H1 (cell line): ENCODE data around the gene ACSM3. TPM values are rescaled to one million over a fixed set of nuclear protein-coding genes. Genes with fewer than 3 reads are reported as not detected.
"Not testable (repeated sequence)": the region's sequence is repeated elsewhere in the genome, so short reads cannot be mapped to it uniquely, and the experiment has no call there.

Experiments
- CTCF ChIA-PET: fragments of 300-600 bp; sonication (Branson Sonifier 250); formaldehyde crosslinking; loops from one replicate; lab custom pipeline; 2021; ENCODE audit not compliant: partially characterized antibody; lab: Charles Lee
- POLR2A ChIA-PET: fragments of 300-600 bp; sonication (Branson Sonifier 250); formaldehyde crosslinking; loops from one replicate; lab custom pipeline; 2021; ENCODE audit warnings: inconsistent platforms; ENCODE audit not compliant: partially characterized antibody; lab: Charles Lee
- DNase-seq, 2 experiments: peaks; one replicate each; pipeline versions ENCODE4 v3.0.0 to v3.0.0-alpha.2; 2010 to 2022; ENCODE audit warnings: low spot score in 2 of 2, low read depth in 1 of 2, mixed read lengths in 1 of 2
- FAIRE-seq: peaks from 2 replicates; lab custom pipeline; 2011; peaks lifted over from hg19 to GRCh38; lab: Jason Lieb, UNC
- H2AFZ ChIP-seq: 2 replicates; pipeline ENCODE4 v1.8.1; 2012; ENCODE audit warnings: low read length, inconsistent platforms
- H2AK5ac ChIP-seq: 2 replicates; pipeline ENCODE4 v1.6.1; 2013; ENCODE audit warnings: low read depth, low read length
- H2BK120ac ChIP-seq: replicated peaks from 2 replicates; pipeline ENCODE3; 2013; ENCODE audit warnings: low read depth, low read length, inconsistent platforms
- H2BK12ac ChIP-seq: 2 replicates; pipeline ENCODE4 v1.6.1; 2013; ENCODE audit warnings: low read depth, low read length
- H2BK15ac ChIP-seq: 2 replicates; pipeline ENCODE4 v1.6.1; 2013; ENCODE audit warnings: low read length
- H2BK20ac ChIP-seq: 2 replicates; pipeline ENCODE4 v1.6.1; 2013; ENCODE audit warnings: low read length
- H2BK5ac ChIP-seq: 2 replicates; pipeline ENCODE4 v1.6.1; 2013; ENCODE audit warnings: low read depth, low read length
- H3K14ac ChIP-seq: 2 replicates; pipeline ENCODE4 v1.6.1; 2013; ENCODE audit warnings: inconsistent platforms; ENCODE audit not compliant: insufficient read length
- H3K18ac ChIP-seq: 2 replicates; pipeline ENCODE4 v1.6.1; 2013; ENCODE audit warnings: low read length; ENCODE audit errors: extremely low read depth
- H3K23ac ChIP-seq: 2 replicates; pipeline ENCODE4 v1.6.1; 2013; ENCODE audit warnings: inconsistent platforms; ENCODE audit not compliant: insufficient read length
- H3K23me2 ChIP-seq: 2 replicates; pipeline ENCODE4 v1.6.1; 2013; ENCODE audit warnings: low read depth, low read length
- H3K27ac ChIP-seq: 2 replicates; pipeline ENCODE4 v1.6.1; 2011; ENCODE audit warnings: low read depth, low read length, inconsistent platforms
- H3K27me3 ChIP-seq, 4 experiments: replicated peaks in 1 of 4; 1 replicate in 1 of 4; 2 replicates in 3 of 4; pipeline versions ENCODE4 v1.6.1 to v1.8.1; 2011 to 2013; ENCODE audit warnings: low read length in 3 of 4, mild to moderate bottlenecking in 3 of 4, inconsistent platforms in 2 of 4, mixed read lengths in 2 of 4, moderate library complexity in 1 of 4; ENCODE audit not compliant: control insufficient read depth in 3 of 4, insufficient read depth in 3 of 4; ENCODE audit errors: extremely low read depth in 1 of 4
- H3K36me3 ChIP-seq, 4 experiments: 2 replicates each; pipeline versions ENCODE4 v1.6.1 to v1.8.1; 2011 to 2013; ENCODE audit warnings: mild to moderate bottlenecking in 4 of 4, low read length in 3 of 4, moderate library complexity in 2 of 4, control low read depth in 1 of 4, inconsistent platforms in 1 of 4; ENCODE audit not compliant: insufficient read depth in 4 of 4, control insufficient read depth in 2 of 4
- H3K4ac ChIP-seq: replicated peaks from 2 replicates; pipeline ENCODE3; 2013; ENCODE audit warnings: low read length, low read depth, mixed read lengths, inconsistent platforms; ENCODE audit not compliant: insufficient read length
- H3K4me1 ChIP-seq, 4 experiments: replicated peaks in 1 of 4; 1 replicate in 1 of 4; 2 replicates in 3 of 4; pipeline versions ENCODE4 v1.6.1 to v1.8.1; 2011 to 2013; ENCODE audit warnings: low read length in 3 of 4, inconsistent platforms in 2 of 4, mixed read lengths in 1 of 4; ENCODE audit not compliant: insufficient read depth in 4 of 4, control insufficient read depth in 3 of 4
- H3K4me2 ChIP-seq, 2 experiments: 2 replicates each; pipeline versions ENCODE4 v1.6.1 to v1.8.1; 2011 to 2013; ENCODE audit warnings: low read depth in 2 of 2, low read length in 2 of 2, control low read depth in 1 of 2, inconsistent platforms in 1 of 2, mild to moderate bottlenecking in 1 of 2; ENCODE audit not compliant: insufficient read depth in 1 of 2
- H3K4me3 ChIP-seq, 4 experiments: fragments of 200-600, 300-600 bp in 1 of 4; sonication (generic), shearing (Covaris generic), sonication (Bioruptor Twin) in 1 of 4; 2 replicates each; pipeline versions ENCODE4 v1.5.1 to v1.8.1; 2011 to 2016; ENCODE audit warnings: low read length in 4 of 4, low read depth in 3 of 4, control low read depth in 2 of 4, inconsistent platforms in 2 of 4, mild to moderate bottlenecking in 2 of 4, mixed read lengths in 1 of 4, moderate library complexity in 1 of 4; ENCODE audit not compliant: insufficient read depth in 2 of 4; ENCODE audit errors: extremely low read depth in 1 of 4
- H3K56ac ChIP-seq: replicated peaks from 2 replicates; pipeline ENCODE3; 2013; ENCODE audit warnings: low read depth, mild to moderate bottlenecking, mixed read lengths, low read length, inconsistent platforms; ENCODE audit not compliant: insufficient read length
- H3K79me1 ChIP-seq: 2 replicates; pipeline ENCODE4 v1.6.1; 2013; ENCODE audit warnings: low read depth, low read length, control low read depth
- H3K79me2 ChIP-seq, 2 experiments: 2 replicates each; pipeline versions ENCODE4 v1.6.1 to v1.8.1; 2012 to 2013; ENCODE audit warnings: low read length in 2 of 2, mild to moderate bottlenecking in 2 of 2, inconsistent platforms in 1 of 2; ENCODE audit not compliant: insufficient read depth in 2 of 2, control insufficient read depth in 1 of 2
- H3K9ac ChIP-seq, 4 experiments: replicated peaks in 1 of 4; 1 replicate in 1 of 4; 2 replicates in 3 of 4; pipeline versions ENCODE4 v1.6.1 to v1.8.1; 2011 to 2013; ENCODE audit warnings: low read depth in 3 of 4, low read length in 3 of 4, control low read depth in 2 of 4, mild to moderate bottlenecking in 2 of 4, moderate library complexity in 2 of 4, inconsistent platforms in 1 of 4; ENCODE audit errors: extremely low read depth in 1 of 4
- H3K9me3 ChIP-seq, 2 experiments: 2 replicates each; pipeline versions ENCODE4 v1.6.1 to v1.8.1; 2012 to 2013; ENCODE audit warnings: mild to moderate bottlenecking in 2 of 2, moderate library complexity in 2 of 2, control low read depth in 1 of 2, inconsistent platforms in 1 of 2, low read depth in 1 of 2, low read length in 1 of 2, mixed read lengths in 1 of 2; ENCODE audit not compliant: insufficient read depth in 2 of 2
- H4K20me1 ChIP-seq, 2 experiments: replicated peaks in 1 of 2; 2 replicates each; pipeline versions ENCODE3 to v1.8.1; 2011 to 2013; ENCODE audit warnings: inconsistent platforms in 2 of 2, low read length in 2 of 2, mild to moderate bottlenecking in 1 of 2; ENCODE audit not compliant: insufficient read depth in 2 of 2, control insufficient read depth in 1 of 2
- H4K5ac ChIP-seq: 2 replicates; pipeline ENCODE4 v1.6.1; 2013; ENCODE audit warnings: low read length, low read depth, mixed read lengths, inconsistent platforms; ENCODE audit not compliant: insufficient read length
- H4K8ac ChIP-seq: 2 replicates; pipeline ENCODE4 v1.8.0; 2013; ENCODE audit warnings: mild to moderate bottlenecking, moderate library complexity, low read length, inconsistent platforms; ENCODE audit not compliant: insufficient read depth; ENCODE audit errors: extremely low read depth
- H4K91ac ChIP-seq: replicated peaks from 2 replicates; pipeline ENCODE3; 2013; ENCODE audit warnings: low read length, mixed read lengths, inconsistent platforms; ENCODE audit not compliant: insufficient read length
- polyA plus RNA-seq, 7 experiments: library from polyadenylated mRNA; depleted of rRNA in 3 of 7; stranded (reverse) in 5 of 7; unstranded in 2 of 7; fragments of >200 nt in 5 of 7; fragments of 200-250 nt in 2 of 7; gene quantifications; 1 replicate in 5 of 7; 2 replicates in 1 of 7; 4 replicates in 1 of 7; pipeline versions ENCODE4 v1.2.1 to v1.2.3, GENCODE V29; 2011 to 2013; ENCODE audit warnings: missing spikeins in 2 of 7, mixed read lengths in 2 of 7
- total RNA-seq: library from RNA; stranded (reverse); fragmentation: NEBNext Ultra II Directional; extraction: Animal tissue kit (Norgen Biotek cat#: 25700); gene quantifications from 2 replicates; pipeline ENCODE4 v1.2.1, GENCODE V29; 2021

The ACSM3 gene
- total and polyA plus RNA-seq, 2 of the 8 experiments (the other 6 are each of a cell fraction or from before 2014, with no cell fraction given) = 5.7 to 6.2 TPM

DNA sequence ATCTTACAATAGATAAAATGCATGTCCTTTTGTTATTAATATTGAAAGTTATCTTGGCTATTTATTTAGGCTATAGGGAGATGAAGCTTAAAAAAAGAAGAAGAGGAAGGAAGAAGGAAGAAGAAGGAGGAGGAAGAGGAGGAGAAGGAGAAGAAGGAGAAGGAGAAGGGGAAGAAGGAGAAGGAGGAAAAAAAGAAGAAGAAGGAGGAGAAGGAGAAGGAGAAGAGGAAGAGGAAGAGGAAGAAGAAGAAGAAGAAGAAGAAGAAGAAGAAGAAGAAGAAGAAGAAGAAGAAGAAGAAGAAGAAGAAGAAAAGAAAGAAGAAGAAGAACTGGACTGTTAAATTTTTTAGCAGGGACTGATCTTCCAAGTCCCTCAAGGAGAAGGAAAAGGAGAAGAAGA lies 46.1 kb upstream of the ACSM3 start:
- FAIRE-seq, H2BK5ac ChIP-seq: not testable (repeated sequence)

More for the DNA sequence above, 46.1 kb upstream of the ACSM3 start:
- H3K4me3 ChIP-seq, H2BK20ac ChIP-seq, H3K9me3 ChIP-seq, H2AFZ ChIP-seq, H3K23ac ChIP-seq, H3K27ac ChIP-seq, H3K79me2 ChIP-seq, H3K27me3 ChIP-seq, H3K4me2 ChIP-seq, H3K56ac ChIP-seq, DNase-seq, H3K14ac ChIP-seq, H3K4me1 ChIP-seq, H2BK15ac ChIP-seq, H3K79me1 ChIP-seq, H3K4ac ChIP-seq, H4K20me1 ChIP-seq, H3K18ac ChIP-seq, H3K23me2 ChIP-seq, H4K91ac ChIP-seq, H3K9ac ChIP-seq, H3K36me3 ChIP-seq, H4K5ac ChIP-seq, H2AK5ac ChIP-seq, H4K8ac ChIP-seq, H2BK12ac ChIP-seq, H2BK120ac ChIP-seq: not testable (repeated sequence)
- CTCF ChIA-PET = interaction anchor here (0.7 to 1.1 kb wide), 2 partner anchors 12 to 38 kb away, joined by 3 to 4 read pairs; no protein-coding TSS in a partner anchor
- POLR2A ChIA-PET = interaction anchor here (0.6 kb wide), 1 partner anchor 67 kb away, joined by 4 read pairs; no protein-coding TSS in a partner anchor
